ENCODE measurements around the gene ELFN1.
"Not testable (repeated sequence)": the region's sequence is repeated elsewhere in the genome, so short reads cannot be mapped to it uniquely, and the experiment has no call there.

The ELFN1 gene

DNA sequence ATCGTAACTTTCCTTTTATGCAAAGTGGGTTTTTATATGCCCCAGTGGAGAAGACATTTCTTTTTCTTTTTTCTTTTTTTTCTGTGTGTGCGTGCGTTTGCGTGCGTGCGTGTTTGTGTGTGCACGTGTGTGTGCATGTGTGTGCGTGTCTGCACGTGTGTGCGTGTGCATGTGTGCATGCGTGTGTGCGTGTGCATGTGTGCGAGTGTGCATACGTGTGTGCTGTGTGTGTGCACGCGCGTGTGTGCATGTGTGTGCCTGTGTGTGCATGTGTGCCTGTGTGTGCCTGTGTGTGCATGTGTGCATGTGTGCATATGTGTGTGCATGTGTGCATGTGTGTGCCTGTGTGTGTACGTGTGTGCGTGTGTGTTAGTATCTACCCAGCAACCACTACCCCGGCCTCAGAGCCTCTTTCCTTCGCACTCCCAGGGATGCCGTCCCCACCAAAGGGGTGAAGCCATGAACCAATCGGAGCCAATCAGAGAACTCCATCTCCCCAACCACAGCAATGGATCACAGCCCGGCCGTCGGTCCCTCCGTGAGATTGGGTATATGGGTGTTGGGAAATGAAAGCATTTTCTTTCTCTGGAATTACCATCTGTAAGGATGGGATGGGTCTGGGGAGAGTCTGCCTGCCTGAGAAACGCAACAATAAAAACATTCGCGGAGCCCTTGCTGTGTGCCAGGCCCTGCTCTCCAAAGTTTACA lies 92.3 kb downstream of the ELFN1 start:
- H3K9ac ChIP-seq (ENCODE audit: low read depth, low read length): no peak overlapping the region
- H3K4me1 ChIP-seq (ENCODE audit: insufficient read depth, low read length): no peaks in the 10 kb centered on the region
- H3K9me3 ChIP-seq (ENCODE audit: control insufficient read depth, insufficient read depth, low read length): peaks cover 2% of the 10 kb centered on the region; the same call in 1 of the 2 replicates
- H3K36me3 ChIP-seq (ENCODE audit: insufficient read depth, low read length): no peaks in the 10 kb centered on the region

DNA sequence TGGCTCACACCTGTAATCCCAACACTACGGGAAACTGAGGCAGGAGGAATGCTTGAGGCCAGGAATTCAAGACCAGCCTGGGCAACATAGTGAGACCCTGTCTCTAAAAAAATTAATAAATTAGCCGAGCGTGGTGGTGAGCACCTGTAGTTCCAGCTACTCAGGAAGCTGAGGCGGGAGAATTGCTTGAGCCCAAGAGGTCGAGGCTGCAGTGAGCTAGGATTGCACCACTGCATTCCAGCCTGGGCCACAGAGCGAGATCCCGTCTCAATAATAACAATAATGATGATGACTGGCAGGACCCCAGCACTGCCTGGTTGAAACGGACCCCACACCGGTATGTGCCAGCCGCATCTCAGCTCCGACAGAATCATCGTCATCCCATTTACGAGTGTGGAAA lies 93.0 kb downstream of the ELFN1 start:
- H3K4me1 ChIP-seq (ENCODE audit: insufficient read depth, low read length): no peaks in the 10 kb centered on the region

GRCh38 chr7:1763911-1764310 lies 93.8 kb downstream of the ELFN1 start:
- H3K36me3 ChIP-seq (ENCODE audit: insufficient read depth, low read length); H3K4me1 ChIP-seq (ENCODE audit: insufficient read depth, low read length); H3K9me3 ChIP-seq (ENCODE audit: control insufficient read depth, insufficient read depth, low read length); H3K9ac ChIP-seq (ENCODE audit: low read depth, low read length): not testable (repeated sequence)

More for the DNA sequence above, 93.0 kb downstream of the ELFN1 start:
- Histone ChIP-seq H3K9me3 (ENCODE audit: control insufficient read depth, insufficient read depth, low read length) (peaks cover 2% of the 10 kb centered on the region; the same call in 1 of the 2 replicates), H3K36me3 (ENCODE audit: insufficient read depth, low read length) (no peaks in the 10 kb centered on the region), H3K9ac (ENCODE audit: low read depth, low read length) (no peak overlapping the region)

GRCh38 chr7:1765336-1765735 lies 95.3 kb downstream of the ELFN1 start:
- Histone ChIP-seq H3K4me1 (ENCODE audit: insufficient read depth, low read length) (no peaks in the 10 kb centered on the region), H3K36me3 (ENCODE audit: insufficient read depth, low read length) (no peaks in the 10 kb centered on the region), H3K9me3 (ENCODE audit: control insufficient read depth, insufficient read depth, low read length) (peaks cover 2% of the 10 kb centered on the region; the same call in 1 of the 2 replicates), H3K9ac (ENCODE audit: low read depth, low read length) (no peak overlapping the region)

- no peak overlapping the region for H3K9ac ChIP-seq (ENCODE audit: low read depth, low read length)
- no peaks in the 10 kb centered on the region for H3K36me3 ChIP-seq (ENCODE audit: insufficient read depth, low read length)
- peaks cover 2% of the 10 kb centered on the region; the same call in 1 of the 2 replicates for H3K9me3 ChIP-seq (ENCODE audit: control insufficient read depth, insufficient read depth, low read length)
- H3K4me1 ChIP-seq (ENCODE audit: insufficient read depth, low read length): no peaks in the 10 kb centered on the region
Observed at GRCh38 chr7:1767524-1767923, 97.4 kb downstream of the ELFN1 start.

DNA sequence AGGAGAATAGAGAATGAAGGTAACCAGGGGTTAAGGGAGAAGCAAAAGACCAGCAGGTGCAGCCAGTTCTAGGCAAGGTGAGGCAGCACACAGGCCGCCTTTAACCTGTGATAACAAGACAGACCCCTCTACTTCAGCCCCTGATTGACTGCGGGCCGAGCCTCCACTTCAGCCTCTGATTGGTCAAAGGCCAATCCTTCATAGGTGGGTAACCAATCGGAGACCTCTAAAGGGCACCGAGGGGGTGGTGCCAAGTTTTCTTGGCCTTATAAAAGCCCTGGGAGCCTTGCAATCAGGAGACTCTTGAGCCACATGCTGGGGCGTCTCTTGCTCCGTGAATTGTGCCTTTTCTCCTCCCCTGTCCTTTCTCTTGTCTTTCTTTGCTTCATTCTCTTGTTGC lies 98.8 kb downstream of the ELFN1 start:
- Histone ChIP-seq H3K9ac (ENCODE audit: low read depth, low read length) (no peak overlapping the region), H3K36me3 (ENCODE audit: insufficient read depth, low read length) (no peaks in the 10 kb centered on the region), H3K4me1 (ENCODE audit: insufficient read depth, low read length) (no peaks in the 10 kb centered on the region), H3K9me3 (ENCODE audit: control insufficient read depth, insufficient read depth, low read length) (no peaks in the 10 kb centered on the region; the same call in 1 of the 2 replicates)

GRCh38 chr7:1769286-1770200 lies 99.5 kb downstream of the ELFN1 start:
- Histone ChIP-seq H3K4me1 (ENCODE audit: insufficient read depth, low read length) (no peaks in the 10 kb centered on the region), H3K9me3 (ENCODE audit: control insufficient read depth, insufficient read depth, low read length) (no peaks in the 10 kb centered on the region; the same call in 1 of the 2 replicates), H3K36me3 (ENCODE audit: insufficient read depth, low read length) (no peaks in the 10 kb centered on the region), H3K9ac (ENCODE audit: low read depth, low read length) (no peak overlapping the region)

DNA sequence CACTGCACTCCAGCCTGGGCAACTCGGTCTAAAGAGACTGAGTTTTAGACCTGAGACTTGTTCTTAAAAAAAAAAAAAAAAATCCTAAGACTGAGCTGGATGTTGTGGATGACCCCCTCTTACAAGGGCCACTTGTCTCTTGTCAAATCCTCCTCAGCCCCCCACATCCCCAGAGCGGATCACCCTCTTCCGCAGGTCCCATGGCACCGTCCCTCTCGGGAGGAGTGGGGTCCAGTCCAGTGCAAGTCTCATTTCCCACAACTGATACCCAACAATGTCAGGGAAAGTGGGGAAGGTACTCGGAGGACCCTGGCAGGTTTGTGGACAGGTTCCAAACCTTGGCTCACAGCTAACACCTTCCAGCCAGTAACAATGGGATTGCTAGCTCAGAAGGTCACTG lies 100.3 kb downstream of the ELFN1 start:
- Histone ChIP-seq H3K9ac (ENCODE audit: low read depth, low read length) (no peak overlapping the region), H3K36me3 (ENCODE audit: insufficient read depth, low read length) (no peaks in the 10 kb centered on the region), H3K9me3 (ENCODE audit: control insufficient read depth, insufficient read depth, low read length) (no peaks in the 10 kb centered on the region; the same call in 1 of the 2 replicates), H3K4me1 (ENCODE audit: insufficient read depth, low read length) (no peaks in the 10 kb centered on the region)

DNA sequence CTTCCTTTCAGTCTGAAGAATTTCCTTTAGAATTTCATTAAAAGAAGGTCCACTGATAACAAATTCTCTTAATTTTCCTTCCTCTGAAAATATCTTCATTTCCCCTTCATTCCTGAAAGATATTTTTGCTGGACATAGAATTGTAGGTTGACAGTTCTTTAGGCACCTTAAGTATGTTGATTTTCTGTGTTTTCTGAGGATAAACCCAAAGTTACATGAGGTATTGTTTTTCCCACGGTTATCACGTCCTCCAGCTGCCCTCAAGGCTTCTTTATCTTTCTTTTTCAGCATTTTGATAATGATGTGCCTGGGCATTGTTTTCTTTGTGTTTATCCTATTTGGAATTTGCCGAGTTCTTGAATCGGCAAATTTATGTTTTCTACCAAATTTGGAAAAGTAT lies 105.3 kb downstream of the ELFN1 start:
- H3K36me3 ChIP-seq (ENCODE audit: insufficient read depth, low read length): no peaks in the 10 kb centered on the region
- H3K4me1 ChIP-seq (ENCODE audit: insufficient read depth, low read length): no peaks in the 10 kb centered on the region
- H3K9ac ChIP-seq (ENCODE audit: low read depth, low read length): no peak overlapping the region
- no peaks in the 10 kb centered on the region; the same call in 1 of the 2 replicates for H3K9me3 ChIP-seq (ENCODE audit: control insufficient read depth, insufficient read depth, low read length)

- no peaks in the 10 kb centered on the region for H3K4me1 ChIP-seq (ENCODE audit: insufficient read depth, low read length)
- no peak overlapping the region for H3K9ac ChIP-seq (ENCODE audit: low read depth, low read length)
- no peaks in the 10 kb centered on the region for H3K36me3 ChIP-seq (ENCODE audit: insufficient read depth, low read length)
- no peaks in the 10 kb centered on the region; the same call in 1 of the 2 replicates for H3K9me3 ChIP-seq (ENCODE audit: control insufficient read depth, insufficient read depth, low read length)
Observed at GRCh38 chr7:1777122-1777521, 107.0 kb downstream of the ELFN1 start.

GRCh38 chr7:1779445-1779844 lies 109.4 kb downstream of the ELFN1 start:
- Histone ChIP-seq H3K4me1 (ENCODE audit: insufficient read depth, low read length) (no peaks in the 10 kb centered on the region), H3K36me3 (ENCODE audit: insufficient read depth, low read length) (no peaks in the 10 kb centered on the region), H3K9ac (ENCODE audit: low read depth, low read length) (no peak overlapping the region), H3K9me3 (ENCODE audit: control insufficient read depth, insufficient read depth, low read length) (no peaks in the 10 kb centered on the region; the same call in 1 of the 2 replicates)

DNA sequence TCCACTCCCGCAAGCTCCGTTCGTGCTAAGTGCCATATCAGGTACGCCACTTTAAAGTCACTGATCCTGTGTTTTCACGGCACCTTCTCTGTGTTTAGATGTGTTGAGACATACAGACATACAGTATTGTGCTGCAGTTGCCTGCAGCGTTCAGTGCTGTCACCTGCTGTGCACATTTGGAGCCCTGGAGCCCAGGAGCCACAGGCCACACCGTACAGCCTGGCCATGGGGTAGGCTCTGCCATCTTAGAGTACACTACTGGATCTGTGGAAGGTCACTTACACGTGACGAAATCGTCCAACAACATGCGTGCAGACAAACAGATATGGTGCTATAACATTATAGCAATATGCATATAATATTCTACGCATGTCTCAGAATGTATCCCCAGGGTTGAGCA lies 111.3 kb downstream of the ELFN1 start:
- Histone ChIP-seq H3K9ac (ENCODE audit: low read depth, low read length) (no peak overlapping the region), H3K9me3 (ENCODE audit: control insufficient read depth, insufficient read depth, low read length) (no peaks in the 10 kb centered on the region; the same call in 1 of the 2 replicates), H3K36me3 (ENCODE audit: insufficient read depth, low read length) (no peaks in the 10 kb centered on the region), H3K4me1 (ENCODE audit: insufficient read depth, low read length) (no peaks in the 10 kb centered on the region)

DNA sequence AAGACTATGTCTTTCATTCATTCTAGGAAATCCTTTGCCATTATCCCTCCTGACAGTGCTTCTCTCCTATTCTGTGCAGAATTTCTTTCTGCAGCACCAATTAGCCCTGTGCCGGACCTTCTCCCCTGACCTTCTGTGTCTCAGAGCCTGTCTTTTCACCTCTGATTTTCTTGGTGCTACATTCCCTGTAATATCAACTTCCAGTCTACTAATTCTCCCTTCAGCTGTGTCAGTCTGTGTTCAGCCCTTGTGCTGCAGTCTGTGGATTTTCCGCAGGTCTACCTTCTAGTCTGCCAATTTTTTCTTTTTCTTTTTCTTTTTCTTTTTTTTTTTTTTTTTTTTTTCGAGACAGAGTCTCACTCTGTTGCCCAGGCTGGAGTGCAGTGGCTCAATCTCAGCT lies 115.8 kb downstream of the ELFN1 start:
- no peaks in the 10 kb centered on the region for H3K36me3 ChIP-seq (ENCODE audit: insufficient read depth, low read length)
- H3K4me1 ChIP-seq (ENCODE audit: insufficient read depth, low read length): no peaks in the 10 kb centered on the region
- H3K9me3 ChIP-seq (ENCODE audit: control insufficient read depth, insufficient read depth, low read length): no peaks in the 10 kb centered on the region
- no peak overlapping the region for H3K9ac ChIP-seq (ENCODE audit: low read depth, low read length)

DNA sequence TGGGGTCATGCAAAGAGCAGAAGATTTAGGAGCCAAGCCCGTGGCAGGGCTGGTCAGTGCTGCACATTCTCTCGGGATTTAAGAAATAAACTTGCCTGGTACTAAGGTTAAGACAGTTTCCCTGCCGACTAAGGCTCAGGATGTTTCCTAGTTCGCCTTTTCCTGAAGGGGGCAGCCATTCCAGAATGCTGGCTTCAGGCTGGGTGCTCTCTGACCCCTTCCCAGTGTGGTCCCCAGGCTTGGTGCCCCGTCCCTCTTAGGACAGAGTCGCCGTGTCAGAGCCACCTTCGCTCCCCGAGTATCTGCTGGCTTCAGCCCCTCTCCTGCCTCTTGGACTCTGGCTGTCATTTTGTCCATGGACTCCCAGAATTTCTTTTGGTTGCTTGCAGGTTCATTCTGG lies 117.2 kb downstream of the ELFN1 start:
- Histone ChIP-seq H3K4me1 (ENCODE audit: insufficient read depth, low read length) (no peaks in the 10 kb centered on the region), H3K36me3 (ENCODE audit: insufficient read depth, low read length) (no peaks in the 10 kb centered on the region), H3K9me3 (ENCODE audit: control insufficient read depth, insufficient read depth, low read length) (no peaks in the 10 kb centered on the region), H3K9ac (ENCODE audit: low read depth, low read length) (no peak overlapping the region)
